Heart right ventricle (tissue), 16 donors: Measurements from ENCODE around the gene ABCC12. TPM values are rescaled to one million over a fixed set of nuclear protein-coding genes. Genes with fewer than 3 reads are reported as not detected.

ENCODE experiments used
- ATAC-seq, 8 donors: fragments of 200-7000 bp; cut with Tn5 transposase; one replicate each; pipeline ENCODE4 v1.9.1; 2020; ENCODE audit warnings: mild to moderate bottlenecking in 8 of 8, moderate library complexity in 8 of 8, moderate number of reproducible peaks in 1 of 8
- DNase-seq, 2 donors: peaks; one replicate each; pipeline ENCODE4 v3.0.0-alpha.2; 2020
- H3K27ac ChIP-seq, 10 donors: fragments of 200-600 bp; sonication (generic) in 2 of 10; one replicate each; pipeline versions ENCODE4 v1.5.0 to v1.8.0; 2020 to 2022; ENCODE audit warnings: mild to moderate bottlenecking in 3 of 10
- H3K27me3 ChIP-seq, 7 donors: fragments of 200-600 bp; one replicate each; pipeline ENCODE4 v1.8.0; 2021 to 2022; ENCODE audit warnings: mild to moderate bottlenecking in 2 of 7
- H3K36me3 ChIP-seq, 9 donors: fragments of 200-600 bp; sonication (generic) in 1 of 9; one replicate each; pipeline versions ENCODE4 v1.5.0 to v1.8.0; 2020 to 2022; ENCODE audit warnings: mild to moderate bottlenecking in 2 of 9
- H3K4me1 ChIP-seq, 9 donors: fragments of 200-600 bp; sonication (generic) in 1 of 9; one replicate each; pipeline versions ENCODE4 v1.5.0 to v1.8.0; 2020 to 2022; ENCODE audit warnings: mild to moderate bottlenecking in 4 of 9
- H3K4me3 ChIP-seq, 10 donors: fragments of 200-600 bp; sonication (generic) in 2 of 10; one replicate each; pipeline versions ENCODE4 v1.5.0 to v1.8.0; 2020 to 2022; ENCODE audit warnings: mild to moderate bottlenecking in 7 of 10, moderate library complexity in 2 of 10
- H3K9me3 ChIP-seq, 11 donors: fragments of 200-600 bp in 10 of 11; sonication (generic) in 2 of 11; one replicate each; pipeline versions ENCODE4 v1.5.0 to v1.8.0; 2013 to 2022; ENCODE audit warnings: mild to moderate bottlenecking in 2 of 11, control low read depth in 1 of 11, moderate library complexity in 1 of 11
- CTCF ChIP-seq, 9 donors: fragments of 200-600 bp; sonication (generic) in 2 of 9; IDR thresholded peaks; one replicate each; pipeline versions ENCODE4 v1.5.0 to v1.8.0; 2021 to 2022; ENCODE audit warnings: antibody characterized with exemption in 9 of 9, mild to moderate bottlenecking in 5 of 9, moderate library complexity in 1 of 9
- WGBS, 2 donors: extraction: QIAGEN DNeasy Blood & Tissue Kit; methylation state at CpG; one replicate each; pipeline ENCODE4 v1.1.7; 2013; ENCODE audit warnings: inconsistent platforms in 1 of 2; 5-methylcytosine and 5-hydroxymethylcytosine counted together
- intact Hi-C, 10 donors: fragments of 100-400 bp; cut with DNase I; formaldehyde crosslinking; loops; one replicate each; pipeline versions ENCODE4 v1.11.1 to v1.14.2; 2022
- polyA plus RNA-seq, 2 donors: library from polyadenylated mRNA; stranded (reverse); fragments of 200-250 nt; gene quantifications; one replicate each; pipeline ENCODE4 v1.2.3, GENCODE V29; 2013
- total RNA-seq, 10 donors: library from RNA; stranded (reverse); fragmentation: NEBNext Ultra II Directional in 3 of 10; extraction: Animal tissue kit (Norgen Biotek cat#: 25700) in 3 of 10; gene quantifications; one replicate each; pipeline versions ENCODE4 v1.2.1 to v1.2.4, GENCODE V29; 2021 to 2023
- donor health status: Arrhythmogenic right ventricular cardiomyopathy.
- donor health status: ischemic (EF 13 %, LVEDD 7.1; RV severe dilation, severe dysfunction).
- donor health status: healthy with polysubstance abuse.
- donor health status: DM: no; HTN: yes; CAD: no.
- donor health status: DM: no; HTN: no; CAD: no.
- donor health status: ischemic (EF 25% LVEDD 6.9; RV normal size, moderate dysfunction).
- donor health status: ischemic (EF 25% LVEDD 5.7; RV mildly dilated, moderate dysfunction).
- donor health status: healthy.
- donor health status: DM: yes; HTN: yes; CAD: no.
- donor health status: Ischemic cardiomyopathy.
- donor health status: ischemic (EF 35%, LVEDD 5.7; RV mildly dilated, moderate dysfunction).
- donor health status: nonischemic (EF 11% LVEDD 7.7; RV severe dilation, severe dysfunction).
- donor health status: DM: yes; HTN: yes; CAD: no.
- donor health status: PGD.
- donor health status: ischemic (EF 29% LVEDD 5.4; RV normal size, mild dysfunction).
- donor health status: nonischemic (EF 23%, LVEDD 6.1; RV moderate dilation, normal function).

The ABCC12 gene
- total and polyA plus RNA-seq, 12 donors = 0.01 to 0.20 (median 0.07) TPM; not detected in 9

DNA sequence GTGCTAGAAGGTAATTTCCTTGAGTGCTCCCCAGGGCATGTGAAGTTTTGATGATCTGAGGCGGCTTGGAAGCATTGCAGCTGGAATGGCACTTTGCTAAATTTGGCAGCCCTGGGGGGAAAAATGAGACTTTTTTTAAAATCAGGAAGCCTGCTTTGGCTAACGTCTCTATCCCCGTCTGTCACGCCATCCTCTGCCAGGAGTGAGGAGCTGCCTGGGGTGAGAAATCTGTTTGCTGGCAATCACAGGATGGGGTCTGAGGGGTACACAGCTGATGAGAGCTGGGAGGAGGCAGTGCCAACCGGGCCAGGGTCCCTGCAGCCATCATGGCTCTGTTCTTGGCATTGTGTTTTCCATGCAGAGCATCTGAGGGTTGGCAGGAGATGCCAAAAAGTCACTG, 2.0 kb downstream of the ABCC12 start:
- no peak for TF ChIP-seq CTCF (IDR thresholded peaks at IDR 0.05)
- H3K4me1 ChIP-seq = peaks cover 4 to 25% (median 10%) of the 10 kb centered on the region in 9 donors
- H3K9me3 ChIP-seq = peaks cover 0 to 16% (median 0%) of the 10 kb centered on the region in 11 donors
- DNase-seq (no peak), ATAC-seq (no peak)
- intact Hi-C loops = loop anchor here in 2 of 10 donors (5.0 to 10.0 kb wide), 2 partner anchors 96 to 99 kb away; no protein-coding TSS in a partner anchor
- WGBS, 2 donors = 52 to 60% methylated on average over 5 of the region's 5 CpGs
- H3K27me3 ChIP-seq = peaks cover 0 to 8% (median 0%) of the 10 kb centered on the region in 7 donors
- no peaks in the 10 kb centered on the region for H3K36me3 ChIP-seq
- H3K27ac ChIP-seq = no peak overlapping the region
- no peak overlapping the region for H3K4me3 ChIP-seq

DNA sequence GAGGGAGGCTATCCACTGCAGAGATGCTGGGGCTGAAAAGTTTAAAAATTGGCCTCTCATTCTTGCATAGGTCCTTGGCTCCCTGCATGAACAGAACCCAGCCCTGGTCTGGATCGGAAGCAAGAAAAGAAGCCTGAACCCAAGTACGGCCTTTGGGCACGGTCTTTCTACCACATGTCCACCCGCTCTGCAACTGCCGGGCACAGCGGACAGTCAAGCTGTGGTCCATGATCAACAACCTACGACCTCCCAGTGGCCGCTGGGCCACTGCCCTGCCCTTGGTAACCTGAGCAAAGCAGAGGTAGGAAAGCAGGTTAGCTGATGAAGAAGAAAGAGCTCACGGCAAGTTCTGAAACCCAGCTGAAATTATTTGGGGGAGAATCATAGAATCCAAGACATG, 3.6 kb downstream of the ABCC12 start:
- intact Hi-C loops = loop anchor here in 2 of 10 donors (5.0 to 10.0 kb wide), 2 partner anchors 95 to 97 kb away; no protein-coding TSS in a partner anchor
- Histone ChIP-seq H3K4me3 (no peak overlapping the region), H3K36me3 (no peaks in the 10 kb centered on the region), H3K4me1 (peaks cover 4 to 25% (median 10%) of the 10 kb centered on the region in 9 donors), H3K27me3 (peaks cover 0 to 8% (median 0%) of the 10 kb centered on the region in 7 donors), H3K27ac (no peak overlapping the region), H3K9me3 (peaks cover 0 to 25% (median 3%) of the 10 kb centered on the region in 11 donors)
- DNase-seq (no peak), ATAC-seq (no peak)
- no peak for TF ChIP-seq CTCF (IDR thresholded peaks at IDR 0.05)
- WGBS, 2 donors = 97% methylated on average over 9 of the region's 9 CpGs

- H3K4me1 ChIP-seq = peaks cover 0 to 15% (median 3%) of the 10 kb centered on the region in 9 donors
- TF ChIP-seq CTCF (IDR thresholded peaks at IDR 0.05) = no peak
- H3K36me3 ChIP-seq = no peaks in the 10 kb centered on the region
- ATAC-seq (no peak), DNase-seq (no peak)
- WGBS, 2 donors = 31 to 58% methylated on average over 1 of the region's 1 CpG
- no peak overlapping the region for H3K27ac ChIP-seq
- peaks cover 0 to 25% (median 3%) of the 10 kb centered on the region in 11 donors for H3K9me3 ChIP-seq
- intact Hi-C loops = loop anchor here in 2 of 10 donors (5.0 to 10.0 kb wide), 2 partner anchors 93 to 96 kb away; no protein-coding TSS in a partner anchor
- no peak overlapping the region for H3K4me3 ChIP-seq
- peaks cover 0 to 3% (median 0%) of the 10 kb centered on the region in 7 donors for H3K27me3 ChIP-seq
Observed at GRCh38 chr16:48150707-48151106, 5.1 kb downstream of the ABCC12 start.

DNA sequence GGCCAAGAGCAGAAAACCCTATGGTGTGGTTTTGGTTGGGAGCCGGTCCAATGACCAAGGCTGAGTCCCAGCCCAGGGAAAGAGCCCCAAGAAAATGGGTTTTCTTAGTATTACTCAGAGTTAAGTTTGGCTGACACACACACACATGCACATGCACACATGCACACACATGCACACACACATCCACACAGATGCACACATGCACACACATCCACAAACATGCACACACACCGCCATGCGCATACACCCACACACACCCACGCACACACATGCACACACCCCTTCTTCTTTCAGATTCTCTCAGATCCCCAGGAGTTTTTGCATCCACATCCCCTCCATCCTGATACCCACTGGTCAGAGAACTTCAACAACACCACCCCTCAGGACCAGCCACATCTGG, 9.1 kb downstream of the ABCC12 start:
- H3K27me3 ChIP-seq = no peaks in the 10 kb centered on the region
- no peak overlapping the region for H3K4me3 ChIP-seq
- no peak for TF ChIP-seq CTCF (IDR thresholded peaks at IDR 0.05)
- no peak overlapping the region for H3K27ac ChIP-seq
- peaks cover 0 to 25% (median 3%) of the 10 kb centered on the region in 11 donors for H3K9me3 ChIP-seq
- WGBS, 2 donors = 82 to 95% methylated on average over 4 of the region's 4 CpGs
- intact Hi-C loops = no loop called here
- DNase-seq (no peak), ATAC-seq (no peak)
- H3K36me3 ChIP-seq = no peaks in the 10 kb centered on the region
- H3K4me1 ChIP-seq = no peaks in the 10 kb centered on the region
